ENCODE measurements around the gene OVOL3.
A peak's percentile ranks its signal among the peaks of the same experiment; 100 is the strongest.

OVOL3 gene

GRCh38 chr19:36139120-36139472, 28.2 kb downstream of the OVOL3 start:
- TF ChIP-seq CTCF (IDR thresholded peaks at IDR 0.05; ENCODE audit: extremely low read depth, missing control alignments) = no peak
- DNase-seq (ENCODE audit: low spot score) = no peak

- TF ChIP-seq CTCF (IDR thresholded peaks at IDR 0.05; ENCODE audit: extremely low read depth, missing control alignments) = no peak
- peak; percentile 98 for DNase-seq (ENCODE audit: low spot score)
These were observed 28.7 kb downstream of the OVOL3 start, which contains the start of gene CAPNS1 for GRCh38 chr19:36139473-36140303. Gene CAPNS1, plus strand, starts transcription at chr19:36140066. Its CDS starts 946 bp downstream, at chr19:36141012.

- DNase-seq (ENCODE audit: low spot score) = peak; percentile 87
These were observed 29.5 kb downstream of the OVOL3 start for GRCh38 chr19:36140304-36141038.

GRCh38 chr19:36141039-36141927, 30.3 kb downstream of the OVOL3 start:
- TF ChIP-seq CTCF (IDR thresholded peaks at IDR 0.05; ENCODE audit: extremely low read depth, missing control alignments) = no peak
- peak; percentile 96 for DNase-seq (ENCODE audit: low spot score)

More at GRCh38 chr19:36140304-36141038, 29.5 kb downstream of the OVOL3 start:
- TF ChIP-seq CTCF (IDR thresholded peaks at IDR 0.05; ENCODE audit: extremely low read depth, missing control alignments) = no peak

GRCh38 chr19:36142046-36142445, 31.1 kb downstream of the OVOL3 start:
- TF ChIP-seq CTCF (IDR thresholded peaks at IDR 0.05; ENCODE audit: extremely low read depth, missing control alignments) = no peak
- DNase-seq (ENCODE audit: low spot score) = no peak

- TF ChIP-seq CTCF (IDR thresholded peaks at IDR 0.05; ENCODE audit: extremely low read depth, missing control alignments) = no peak
- DNase-seq (ENCODE audit: low spot score) = no peak
These were observed 31.6 kb downstream of the OVOL3 start for GRCh38 chr19:36142496-36142895.

All from GM20000 (cell line).